Liver (tissue), 3 donors: Measurements from ENCODE around the gene TMCO4.

ENCODE experiments used
- CTCF ChIP-seq: fragments of 150-350 bp; IDR thresholded peaks from 2 replicates; pipeline ENCODE4 v1.5.1; 2017; ENCODE audit warnings: improper control_type of control experiment, low read depth, low read length; ENCODE audit not compliant: missing input control
- MAX ChIP-seq: IDR thresholded peaks from 2 replicates; pipeline ENCODE4 v1.6.1; 2016; ENCODE audit warnings: antibody characterized with exemption
- RAD21 ChIP-seq, 2 donors: IDR thresholded peaks; 2 replicates each; pipeline ENCODE4 v1.6.1; 2016; ENCODE audit warnings: antibody characterized with exemption in 2 of 2, mild to moderate bottlenecking in 2 of 2
- REST ChIP-seq: IDR thresholded peaks from 2 replicates; pipeline ENCODE4 v1.6.1; 2016; ENCODE audit warnings: antibody characterized with exemption, mild to moderate bottlenecking
- TAF1 ChIP-seq: conservative IDR thresholded peaks from 2 replicates; pipeline ENCODE4 v1.6.1; 2016; ENCODE audit warnings: antibody characterized with exemption, mild to moderate bottlenecking
- donor health status: healthy.
- donor health status: healthy.

- TF ChIP-seq CTCF: no peak
- no peak for TF ChIP-seq RAD21 (IDR thresholded peaks at IDR 0.05)
- no peak for TF ChIP-seq MAX
- no peak for TF ChIP-seq TAF1
- TF ChIP-seq REST: no peak
These were observed 102.9 kb downstream of the TMCO4 start for GRCh38 chr1:19696820-19697219.
